HK-2 (cell line): ENCODE results near the gene OBSCN.

Source experiments
- DNase-seq: peaks from one replicate; pipeline ENCODE4 v3.0.0-alpha.2; 2018; ENCODE audit not compliant: unreplicated experiment

OBSCN gene

GRCh38 chr1:228415221-228415620, 207.4 kb downstream of the OBSCN start:
- no peak for DNase-seq

GRCh38 chr1:228415853-228416216, 208.0 kb downstream of the OBSCN start:
- no peak for DNase-seq

- no peak for DNase-seq
Measured at GRCh38 chr1:228416217-228416933, 208.5 kb downstream of the OBSCN start, which contains the start of gene TRIM17. Gene TRIM17, minus strand, starts transcription at chr1:228416861. Its CDS starts 1,789 bp downstream, at chr1:228415072.

GRCh38 chr1:228417061-228417460, 209.2 kb downstream of the OBSCN start:
- DNase-seq = no peak

- DNase-seq = no peak
Measured at GRCh38 chr1:228417483-228418203, 209.8 kb downstream of the OBSCN start.

- no peak for DNase-seq
Measured at GRCh38 chr1:228420968-228421826, 213.4 kb downstream of the OBSCN start.

- DNase-seq = no peak
Measured at GRCh38 chr1:228423404-228424053, 215.7 kb downstream of the OBSCN start.

GRCh38 chr1:228424685-228425660, 217.1 kb downstream of the OBSCN start:
- no peak for DNase-seq

GRCh38 chr1:228426518-228427175, 218.8 kb downstream of the OBSCN start:
- DNase-seq = no peak

GRCh38 chr1:228428412-228428811, 220.6 kb downstream of the OBSCN start:
- DNase-seq = no peak
